HEK293 (cell line): ENCODE data around the gene TEAD1.

Experiments
- CTCF ChIA-PET: fragments of 350-600 bp; formaldehyde crosslinking; extraction: SDS; loops from one replicate; lab custom pipeline; 2021; ENCODE audit warnings: antibody characterized with exemption; lab: Yijun Ruan, JAX
- POLR2A ChIA-PET: fragments of 300-600 bp; formaldehyde crosslinking; extraction: SDS; loops from one replicate; lab custom pipeline; 2020; ENCODE audit warnings: antibody characterized with exemption, inconsistent platforms; lab: Yijun Ruan, JAX
- H3K27ac ChIP-seq: fragments of 200-500 bp; sonication (Bioruptor generic); 2 replicates; pipeline ENCODE4 v1.5.1; 2014; ENCODE audit warnings: low read depth, low read length, control low read depth, inconsistent platforms; ENCODE audit errors: extremely low read depth
- H3K36me3 ChIP-seq, 2 experiments: fragments of 200-500 bp in 1 of 2; sonication (Bioruptor generic) in 1 of 2; 1 replicate in 1 of 2; 2 replicates in 1 of 2; pipeline ENCODE4 v1.5.1; 2014 to 2017; ENCODE audit warnings: inconsistent platforms in 2 of 2, low read length in 2 of 2; ENCODE audit not compliant: control insufficient read depth in 2 of 2, insufficient read depth in 1 of 2
- H3K4me1 ChIP-seq: fragments of 200-500 bp; sonication (Bioruptor generic); 2 replicates; pipeline ENCODE4 v1.5.1; 2014; ENCODE audit warnings: mild to moderate bottlenecking, low read length, inconsistent platforms; ENCODE audit not compliant: control insufficient read depth, insufficient read depth
- H3K4me3 ChIP-seq: 2 replicates; pipeline ENCODE4 v1.5.1; 2011; ENCODE audit warnings: low read depth, mild to moderate bottlenecking, control low read depth, low read length, moderate library complexity
- H3K9me3 ChIP-seq: fragments of 200-500 bp; sonication (Bioruptor generic); 2 replicates; pipeline ENCODE4 v1.5.1; 2014; ENCODE audit warnings: low read depth, low read length, inconsistent platforms; ENCODE audit not compliant: control insufficient read depth, insufficient read depth
- KLF17 ChIP-seq: fragments of 450-650 bp; formaldehyde crosslinking; IDR thresholded peaks from 2 replicates; pipeline ENCODE4 v1.5.1; 2016; ENCODE audit warnings: missing biosample characterization, missing genetic modification characterization
- MEIS1 ChIP-seq: sonication (generic); formaldehyde crosslinking; IDR thresholded peaks from 2 replicates; pipeline ENCODE4 v1.8.1; 2022; ENCODE audit warnings: missing genetic modification reagents, mild to moderate bottlenecking, borderline replicate concordance
- PRDM10 ChIP-seq: fragments of 450-650 bp; formaldehyde crosslinking; IDR thresholded peaks from 2 replicates; pipeline ENCODE4 v1.5.1; 2016; ENCODE audit warnings: missing biosample characterization, missing genetic modification characterization
- PRDM2 ChIP-seq: fragments of 450-650 bp; formaldehyde crosslinking; IDR thresholded peaks from 2 replicates; pipeline ENCODE4 v1.5.1; 2016; ENCODE audit warnings: missing biosample characterization, missing genetic modification characterization, borderline replicate concordance
- ZNF133 ChIP-seq: fragments of 450-650 bp; formaldehyde crosslinking; IDR thresholded peaks from 2 replicates; pipeline ENCODE4 v1.5.1; 2016; ENCODE audit warnings: missing biosample characterization, missing genetic modification characterization
- ZNF146 ChIP-seq: fragments of 450-650 bp; formaldehyde crosslinking; IDR thresholded peaks from 2 replicates; pipeline ENCODE4 v1.5.1; 2016; ENCODE audit warnings: missing biosample characterization, missing genetic modification characterization
- ZNF18 ChIP-seq: fragments of 450-650 bp; formaldehyde crosslinking; IDR thresholded peaks from 2 replicates; pipeline ENCODE4 v1.5.1; 2016; ENCODE audit warnings: missing biosample characterization, missing genetic modification characterization
- ZNF223 ChIP-seq: fragments of 450-650 bp; formaldehyde crosslinking; IDR thresholded peaks from 2 replicates; pipeline ENCODE4 v1.5.1; 2016; ENCODE audit warnings: missing biosample characterization, missing genetic modification characterization

The TEAD1 gene

GRCh38 chr11:12767577-12767976 is 93.4 kb downstream of the TEAD1 start:
- CTCF ChIA-PET = interaction anchor here (0.7 kb wide), 1 partner anchor 14 kb away, joined by 3 read pairs; no protein-coding TSS in a partner anchor
- no peak for TF ChIP-seq KLF17 (tag by site-specific recombination)
- TF ChIP-seq MEIS1 (CRISPR knock-in tag) = no peak
- Histone ChIP-seq H3K4me3 (no peak overlapping the region), H3K4me1 (peaks cover 4% of the 10 kb centered on the region; the same call in 1 of the 2 replicates), H3K36me3 (peaks cover 0 to 27% of the 10 kb centered on the region in 2 experiments; a peak in 1 of 3 replicates), H3K9me3 (no peaks in the 10 kb centered on the region), H3K27ac (no peak overlapping the region)
- POLR2A ChIA-PET = no interaction called here

- Histone ChIP-seq H3K4me1 (no peaks in the 10 kb centered on the region), H3K27ac (no peak overlapping the region), H3K4me3 (no peak overlapping the region), H3K9me3 (no peaks in the 10 kb centered on the region), H3K36me3 (peaks cover 0 to 27% of the 10 kb centered on the region in 2 experiments; a peak in 1 of 3 replicates)
- POLR2A ChIA-PET = no interaction called here
- no peak for TF ChIP-seq ZNF133
- no peak for TF ChIP-seq ZNF146 (tag by site-specific recombination)
- TF ChIP-seq ZNF223 (tag by site-specific recombination) = no peak
- CTCF ChIA-PET = interaction anchor here (0.7 kb wide), 1 partner anchor 357 kb away, joined by 6 read pairs; no protein-coding TSS in a partner anchor
Observed at GRCh38 chr11:12768726-12769673, 94.8 kb downstream of the TEAD1 start.

GRCh38 chr11:12769834-12770345 is 95.7 kb downstream of the TEAD1 start:
- Histone ChIP-seq H3K4me1 (no peaks in the 10 kb centered on the region), H3K4me3 (no peak overlapping the region), H3K9me3 (no peaks in the 10 kb centered on the region), H3K36me3 (peaks cover 0 to 19% of the 10 kb centered on the region in 2 experiments; a peak in 1 of 3 replicates), H3K27ac (no peak overlapping the region)
- ChIA-PET CTCF (interaction anchor here (0.7 kb wide), 1 partner anchor 358 kb away, joined by 6 read pairs; no protein-coding TSS in a partner anchor), POLR2A (interaction anchor here (0.7 kb wide), 1 partner anchor 14 kb away, joined by 3 read pairs; no protein-coding TSS in a partner anchor)
- TF ChIP-seq PRDM10 (tag by site-specific recombination) (no peak), PRDM2 (no peak), ZNF18 (tag by site-specific recombination) (no peak)
